Measurements from ENCODE around the gene PARVB.

Gene PARVB

DNA sequence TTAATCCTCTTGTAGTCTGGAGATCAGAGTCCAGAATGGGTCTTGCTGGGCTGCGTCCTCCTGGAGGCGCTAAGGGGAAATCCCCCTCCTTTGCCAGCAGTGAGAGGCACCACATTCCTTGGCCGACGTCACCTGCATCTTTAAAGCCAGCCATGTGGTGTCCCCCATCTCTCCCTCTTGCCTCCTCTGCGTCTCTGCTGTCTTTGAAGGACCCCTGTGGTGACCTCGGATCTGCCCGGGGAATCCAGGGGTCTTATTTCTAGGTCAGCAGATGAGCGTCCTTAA lies 27.2 kb upstream of the PARVB start:
- no peak overlapping the region for H3K27ac ChIP-seq (ENCODE audit: low read length)
- H3K9ac ChIP-seq (ENCODE audit: low read length): no peak overlapping the region
- no peak overlapping the region for H2AFZ ChIP-seq (ENCODE audit: low read depth, low read length)
- H3K4me3 ChIP-seq (ENCODE audit: low read length): no peak overlapping the region
- no peaks in the 10 kb centered on the region for H3K79me2 ChIP-seq (ENCODE audit: low read length)
- no peak overlapping the region for H3K4me2 ChIP-seq (ENCODE audit: low read length)
- H3K27me3 ChIP-seq (ENCODE audit: low read depth, low read length): no peaks in the 10 kb centered on the region
- H3K36me3 ChIP-seq (replicated peaks; ENCODE audit: low read depth, low read length): peaks cover 54% of the 10 kb centered on the region
- TF ChIP-seq EZH2phosphoT487 (IDR thresholded peaks at IDR 0.05; ENCODE audit: low read depth) (no peak), CTCF (IDR thresholded peaks at IDR 0.05; ENCODE audit: low read depth, low read length) (no peak)
- peaks cover 4% of the 10 kb centered on the region; the same call in 1 of the 2 replicates for H3K4me1 ChIP-seq (ENCODE audit: low read length)
- H3K9me3 ChIP-seq (ENCODE audit: insufficient read depth, low read length): no peaks in the 10 kb centered on the region
- no peaks in the 10 kb centered on the region for H4K20me1 ChIP-seq (ENCODE audit: insufficient read depth, low read length)

GRCh38 chr22:43998679-43999264 lies 25.3 kb upstream of the PARVB start:
- Histone ChIP-seq H3K79me2 (ENCODE audit: low read length) (no peaks in the 10 kb centered on the region), H2AFZ (ENCODE audit: low read depth, low read length) (no peak overlapping the region), H3K36me3 (replicated peaks; ENCODE audit: low read depth, low read length) (peaks cover 39% of the 10 kb centered on the region), H3K9me3 (ENCODE audit: insufficient read depth, low read length) (no peaks in the 10 kb centered on the region), H3K4me3 (ENCODE audit: low read length) (no peak overlapping the region), H3K9ac (ENCODE audit: low read length) (no peak overlapping the region), H3K4me2 (ENCODE audit: low read length) (no peak overlapping the region), H3K4me1 (ENCODE audit: low read length) (no peaks in the 10 kb centered on the region), H3K27ac (ENCODE audit: low read length) (no peak overlapping the region), H4K20me1 (ENCODE audit: insufficient read depth, low read length) (no peaks in the 10 kb centered on the region), H3K27me3 (ENCODE audit: low read depth, low read length) (no peaks in the 10 kb centered on the region)
- no peak for TF ChIP-seq CTCF (IDR thresholded peaks at IDR 0.05; ENCODE audit: low read depth, low read length)
- TF ChIP-seq EZH2phosphoT487 (IDR thresholded peaks at IDR 0.05; ENCODE audit: low read depth): no peak

DNA sequence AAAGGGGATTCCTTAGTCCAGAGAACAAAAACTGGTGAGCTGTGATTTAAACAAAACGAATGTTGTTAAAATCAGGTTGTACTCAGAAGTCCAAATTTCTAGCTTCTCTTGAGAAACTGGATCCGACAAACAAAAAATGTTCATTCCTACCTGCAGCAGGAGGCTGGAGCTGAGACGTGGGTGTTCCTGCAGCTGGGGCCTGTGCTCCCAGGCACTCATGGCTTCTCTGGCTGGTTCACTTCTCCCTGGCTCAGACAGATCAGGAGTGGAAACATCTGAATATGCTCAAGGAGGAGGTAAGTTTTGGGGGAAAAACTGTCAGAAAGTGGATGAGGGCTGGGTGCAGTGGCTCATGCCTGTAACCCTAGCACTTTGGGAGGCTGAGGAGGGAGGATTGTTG lies 24.7 kb upstream of the PARVB start:
- Histone ChIP-seq H3K36me3 (replicated peaks; ENCODE audit: low read depth, low read length) (peaks cover 33% of the 10 kb centered on the region), H3K9me3 (ENCODE audit: insufficient read depth, low read length) (no peaks in the 10 kb centered on the region), H2AFZ (ENCODE audit: low read depth, low read length) (no peak overlapping the region), H3K9ac (ENCODE audit: low read length) (no peak overlapping the region), H3K4me3 (ENCODE audit: low read length) (no peak overlapping the region), H3K79me2 (ENCODE audit: low read length) (no peaks in the 10 kb centered on the region), H3K4me2 (ENCODE audit: low read length) (no peak overlapping the region), H4K20me1 (ENCODE audit: insufficient read depth, low read length) (no peaks in the 10 kb centered on the region), H3K4me1 (ENCODE audit: low read length) (no peaks in the 10 kb centered on the region), H3K27me3 (ENCODE audit: low read depth, low read length) (no peaks in the 10 kb centered on the region), H3K27ac (ENCODE audit: low read length) (no peak overlapping the region)
- TF ChIP-seq CTCF (IDR thresholded peaks at IDR 0.05; ENCODE audit: low read depth, low read length) (no peak), EZH2phosphoT487 (IDR thresholded peaks at IDR 0.05; ENCODE audit: low read depth) (no peak)

- no peak overlapping the region for H3K4me2 ChIP-seq (ENCODE audit: low read length)
- H3K36me3 ChIP-seq (replicated peaks; ENCODE audit: low read depth, low read length): peaks cover 27% of the 10 kb centered on the region
- TF ChIP-seq CTCF (IDR thresholded peaks at IDR 0.05; ENCODE audit: low read depth, low read length) (no peak), EZH2phosphoT487 (IDR thresholded peaks at IDR 0.05; ENCODE audit: low read depth) (no peak)
Observed at GRCh38 chr22:44000123-44000522, 24.0 kb upstream of the PARVB start.

More at GRCh38 chr22:44000123-44000522, 24.0 kb upstream of the PARVB start:
- Histone ChIP-seq H3K79me2 (ENCODE audit: low read length) (no peaks in the 10 kb centered on the region), H3K4me3 (ENCODE audit: low read length) (no peak overlapping the region), H3K4me1 (ENCODE audit: low read length) (0 out of 2 replicates have a peak, but pooled peaks cover under 1% of the 10 kb centered on the region), H3K27me3 (ENCODE audit: low read depth, low read length) (no peaks in the 10 kb centered on the region), H2AFZ (ENCODE audit: low read depth, low read length) (no peak overlapping the region), H3K9me3 (ENCODE audit: insufficient read depth, low read length) (no peaks in the 10 kb centered on the region), H3K9ac (ENCODE audit: low read length) (no peak overlapping the region), H3K27ac (ENCODE audit: low read length) (no peak overlapping the region), H4K20me1 (ENCODE audit: insufficient read depth, low read length) (no peaks in the 10 kb centered on the region)
